Erythroblast (primary cell): ENCODE measurements around the gene PTGER2.

Source experiments
- GATA1 ChIP-seq: IDR thresholded peaks from 2 replicates; pipeline ENCODE4 v1.6.1; 2011; ENCODE audit warnings: low read depth, mild to moderate bottlenecking, control low read depth, low read length, moderate library complexity
- POLR2A ChIP-seq: IDR thresholded peaks from 2 replicates; pipeline ENCODE4 v1.6.1; 2011; ENCODE audit warnings: mild to moderate bottlenecking, low read length

- no peak for TF ChIP-seq POLR2A
- no peak for TF ChIP-seq GATA1
Measured at GRCh38 chr14:52350445-52350844, 36.3 kb downstream of the PTGER2 start.
